Measurements from ENCODE around the gene ZNF587.
"Not testable (repeated sequence)": the region's sequence is repeated elsewhere in the genome, so short reads cannot be mapped to it uniquely, and the experiment has no call there.

The ZNF587 gene

GRCh38 chr19:57888107-57888559 lies 38.5 kb downstream of the ZNF587 start:
- no peak for DNase-seq

DNA sequence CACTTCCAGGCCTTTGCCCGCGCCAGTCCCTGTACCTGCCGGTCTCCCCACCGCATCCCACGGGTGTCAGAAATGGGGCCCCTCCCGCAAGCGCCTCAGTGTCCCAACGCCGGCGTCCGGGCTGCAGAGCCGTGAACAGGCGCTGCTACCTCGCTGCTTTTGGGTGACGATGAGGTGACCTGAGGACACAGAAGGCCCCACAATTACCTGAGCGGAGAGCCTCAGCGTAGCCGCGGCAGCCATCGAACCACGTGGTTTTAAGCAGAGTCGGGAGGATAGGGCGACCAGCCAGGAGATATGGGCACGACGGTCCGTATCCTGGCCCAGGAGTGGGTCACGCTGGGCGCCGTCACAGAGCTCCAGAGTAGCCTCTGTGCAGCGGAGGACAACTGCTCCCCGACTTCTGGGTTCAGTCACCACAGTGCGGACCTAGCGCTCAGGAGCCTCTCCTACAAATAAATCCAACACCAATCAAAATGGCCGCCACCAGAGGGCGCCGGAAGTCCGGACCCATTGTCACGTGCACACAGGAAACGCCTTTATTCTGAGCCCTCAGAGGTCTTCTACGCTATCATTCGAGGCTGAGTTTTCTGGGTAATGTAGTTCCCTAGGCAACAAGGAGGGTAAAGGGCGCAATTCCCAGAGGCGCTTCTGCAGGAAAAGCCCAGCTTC lies 39.0 kb downstream of the ZNF587 start, which contains the start of gene ZNF814:
Gene ZNF814, minus strand, starts transcription at position 478 of the 672 bp plus-strand sequence. Its CDS starts 235 bp downstream, at position 243.
- DNase-seq = peak; percentile 88

DNA sequence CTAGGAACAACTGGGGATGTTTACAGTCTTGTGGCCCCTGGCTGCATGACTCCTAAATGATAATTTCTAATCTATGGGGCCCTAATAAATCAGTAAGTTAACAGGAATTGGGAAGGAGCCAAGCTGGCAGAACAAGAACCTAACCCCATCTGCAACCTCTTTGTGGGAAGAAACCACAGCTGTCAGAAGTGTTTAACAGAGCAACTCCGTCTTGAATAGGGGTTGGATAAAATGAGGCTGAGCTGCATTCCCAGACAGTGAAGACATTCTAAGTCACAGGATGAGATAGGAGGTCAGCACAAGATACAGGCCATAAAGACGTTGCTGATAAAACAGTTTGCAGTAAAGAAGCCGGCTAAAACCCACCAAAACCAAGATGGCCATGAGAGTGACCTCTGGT lies 41.0 kb downstream of the ZNF587 start:
- not testable (repeated sequence) for DNase-seq

DNA sequence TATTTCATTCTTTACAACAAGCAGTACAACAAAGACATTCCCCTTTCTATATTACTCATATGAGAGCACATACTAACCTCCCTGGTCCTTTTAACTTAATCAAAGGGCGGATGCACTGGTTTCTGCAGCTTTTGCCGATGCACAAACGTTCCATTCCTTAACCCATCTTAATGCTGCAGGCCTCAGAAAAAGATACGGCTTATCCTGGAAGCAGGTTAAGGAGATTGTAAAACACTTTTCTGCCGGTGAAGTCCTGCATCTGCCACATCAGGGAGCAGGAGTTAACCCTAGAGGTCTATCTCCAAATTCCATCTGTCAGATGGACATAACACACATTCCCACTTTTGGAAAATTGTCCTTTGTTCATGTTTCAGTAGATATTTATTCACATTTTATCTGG lies 50.7 kb downstream of the ZNF587 start:
- DNase-seq = no peak

- no peak for DNase-seq
Observed at GRCh38 chr19:57903618-57904184, 54.0 kb downstream of the ZNF587 start.

DNA sequence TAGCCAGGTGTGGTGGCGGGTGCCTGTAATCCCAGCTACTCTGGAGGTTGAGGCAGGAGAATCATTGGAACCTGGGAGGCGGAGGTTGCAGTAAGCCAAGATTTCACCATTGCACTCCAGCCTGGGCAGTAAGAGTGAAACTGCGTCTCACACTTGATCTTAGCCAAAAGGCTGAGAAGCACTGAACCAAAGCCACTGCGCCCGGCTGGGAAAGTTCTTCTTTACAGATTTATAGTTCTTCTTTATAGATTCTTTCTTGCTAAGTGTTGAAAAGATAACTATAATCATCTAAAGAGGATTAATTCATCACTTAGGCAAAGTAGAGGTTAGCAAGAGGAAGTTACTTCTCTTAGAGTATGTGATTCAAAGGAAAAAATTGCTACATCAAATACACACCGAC lies 55.6 kb downstream of the ZNF587 start:
- DNase-seq = no peak

- no peak for DNase-seq
Observed at GRCh38 chr19:57907394-57907793, 57.7 kb downstream of the ZNF587 start.

- no peak for DNase-seq
Observed at GRCh38 chr19:57914531-57914930, 64.9 kb downstream of the ZNF587 start.

Data from stimulated activated CD4-positive, alpha-beta T cell treated with anti-CD3 and anti-CD28 coated beads, Interleukin-15, amount 100 ng/mL, for 24 hours (primary cell).